MCF 10A (cell line): ENCODE measurements around the gene BAIAP3. TPM values are rescaled to one million over a fixed set of nuclear protein-coding genes. Genes with fewer than 3 reads are reported as not detected.

ENCODE experiments used
- BruUV-seq: library from RNA; stranded (reverse); fragments of 400-500 nt; replicated peaks from 2 replicates; lab custom pipeline; 2021; lab: Mats Ljungman, UMichigan
- CTCF ChIA-PET: fragments of 300-600 bp; sonication (Branson Sonifier 250); formaldehyde crosslinking; extraction: SDS; loops from one replicate; lab custom pipeline; 2021; ENCODE audit warnings: antibody characterized with exemption, inconsistent platforms; lab: Yijun Ruan, JAX
- POLR2A ChIA-PET: fragments of 300-600, 350-650 bp; sonication (Branson Sonifier 250); formaldehyde crosslinking; extraction: SDS; loops from one replicate; lab custom pipeline; 2020; ENCODE audit warnings: antibody characterized with exemption, inconsistent platforms; lab: Yijun Ruan, JAX
- DNase-seq: peaks from one replicate; pipeline ENCODE4 v3.0.0-alpha.2; 2018; ENCODE audit not compliant: unreplicated experiment
- H3K27ac Mint-ChIP-seq: one replicate; pipeline ENCODE4 v1.8.0; 2022; ENCODE audit warnings: mild to moderate bottlenecking, low read depth, mixed read lengths; ENCODE audit not compliant: unreplicated experiment
- H3K27me3 Mint-ChIP-seq: one replicate; pipeline ENCODE4 v1.8.0; 2022; ENCODE audit warnings: mixed read lengths; ENCODE audit not compliant: insufficient read depth, unreplicated experiment
- H3K36me3 Mint-ChIP-seq: one replicate; pipeline ENCODE4 v1.8.0; 2022; ENCODE audit warnings: mild to moderate bottlenecking, moderate library complexity, mixed read lengths; ENCODE audit not compliant: insufficient read depth, unreplicated experiment
- H3K4me1 Mint-ChIP-seq: one replicate; pipeline ENCODE4 v1.8.0; 2022; ENCODE audit warnings: mixed read lengths; ENCODE audit not compliant: insufficient read depth, unreplicated experiment
- H3K4me3 Mint-ChIP-seq: one replicate; pipeline ENCODE4 v1.8.0; 2022; ENCODE audit warnings: mild to moderate bottlenecking, moderate library complexity, mixed read lengths; ENCODE audit not compliant: unreplicated experiment
- H3K9me3 Mint-ChIP-seq: one replicate; pipeline ENCODE4 v1.8.0; 2022; ENCODE audit warnings: mixed read lengths; ENCODE audit not compliant: unreplicated experiment
- intact Hi-C: fragments of 100-400 bp; cut with micrococcal nuclease; formaldehyde crosslinking; loops from 2 replicates; pipeline ENCODE4 v1.14.1; 2022
- total RNA-seq: library from RNA; stranded (reverse); gene quantifications from 2 replicates; pipeline ENCODE4 v1.2.3, GENCODE V29; 2022
- TF ChIP-seq, protein P1 (sequence below): fragments of 200-600 bp; IDR thresholded peaks from one replicate; pipeline ENCODE4 v1.8.0; 2022; ENCODE audit warnings: antibody characterized with exemption, mild to moderate bottlenecking; ENCODE audit not compliant: unreplicated experiment

BAIAP3 gene
- total RNA-seq, 1 experiment from 2014 or later, result 0.75 TPM

DNA sequence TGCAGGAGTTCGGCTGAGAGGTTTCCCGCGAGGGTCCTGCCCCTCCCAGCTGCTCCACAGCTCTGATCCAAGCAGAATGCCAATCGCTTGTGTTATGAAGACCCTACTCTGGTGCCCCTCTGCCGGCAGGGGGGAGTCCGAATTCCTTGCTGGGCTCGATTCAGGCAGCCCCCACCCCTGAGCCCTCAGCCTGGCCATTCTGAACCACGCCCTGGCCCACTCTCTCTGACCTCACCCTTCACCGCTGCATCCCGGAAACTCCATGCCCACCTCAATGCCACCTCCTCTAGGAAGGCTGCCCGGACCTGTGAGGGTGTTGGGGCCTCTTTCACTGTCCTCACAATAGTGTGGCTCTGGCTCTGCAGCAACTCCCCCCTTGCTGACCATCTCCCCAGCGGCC is 31.9 kb upstream of the BAIAP3 start:
- no peaks in the 10 kb centered on the region for H3K9me3 Mint-ChIP-seq
- POLR2A ChIA-PET, result no interaction called here
- H3K27me3 Mint-ChIP-seq, result no peaks in the 10 kb centered on the region
- H3K27ac Mint-ChIP-seq, result no peak overlapping the region
- H3K4me3 Mint-ChIP-seq, result no peak overlapping the region
- H3K4me1 Mint-ChIP-seq, result peaks cover 16% of the 10 kb centered on the region
- H3K36me3 Mint-ChIP-seq, result peaks cover 6% of the 10 kb centered on the region
- no TSS peak for BruUV-seq
- CTCF ChIA-PET, result interaction anchor here (0.6 to 0.7 kb wide), 2 partner anchors 22 to 60 kb away, joined by 3 to 5 read pairs; no protein-coding TSS in a partner anchor
- intact Hi-C loops, result loop anchor here (10.0 kb wide), 1 partner anchor 123 kb away; the partner anchor contains the start of gene UQCC4
- TF ChIP-seq, protein P1, sequence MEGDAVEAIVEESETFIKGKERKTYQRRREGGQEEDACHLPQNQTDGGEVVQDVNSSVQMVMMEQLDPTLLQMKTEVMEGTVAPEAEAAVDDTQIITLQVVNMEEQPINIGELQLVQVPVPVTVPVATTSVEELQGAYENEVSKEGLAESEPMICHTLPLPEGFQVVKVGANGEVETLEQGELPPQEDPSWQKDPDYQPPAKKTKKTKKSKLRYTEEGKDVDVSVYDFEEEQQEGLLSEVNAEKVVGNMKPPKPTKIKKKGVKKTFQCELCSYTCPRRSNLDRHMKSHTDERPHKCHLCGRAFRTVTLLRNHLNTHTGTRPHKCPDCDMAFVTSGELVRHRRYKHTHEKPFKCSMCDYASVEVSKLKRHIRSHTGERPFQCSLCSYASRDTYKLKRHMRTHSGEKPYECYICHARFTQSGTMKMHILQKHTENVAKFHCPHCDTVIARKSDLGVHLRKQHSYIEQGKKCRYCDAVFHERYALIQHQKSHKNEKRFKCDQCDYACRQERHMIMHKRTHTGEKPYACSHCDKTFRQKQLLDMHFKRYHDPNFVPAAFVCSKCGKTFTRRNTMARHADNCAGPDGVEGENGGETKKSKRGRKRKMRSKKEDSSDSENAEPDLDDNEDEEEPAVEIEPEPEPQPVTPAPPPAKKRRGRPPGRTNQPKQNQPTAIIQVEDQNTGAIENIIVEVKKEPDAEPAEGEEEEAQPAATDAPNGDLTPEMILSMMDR, result no peak
- no peak for DNase-seq

DNA sequence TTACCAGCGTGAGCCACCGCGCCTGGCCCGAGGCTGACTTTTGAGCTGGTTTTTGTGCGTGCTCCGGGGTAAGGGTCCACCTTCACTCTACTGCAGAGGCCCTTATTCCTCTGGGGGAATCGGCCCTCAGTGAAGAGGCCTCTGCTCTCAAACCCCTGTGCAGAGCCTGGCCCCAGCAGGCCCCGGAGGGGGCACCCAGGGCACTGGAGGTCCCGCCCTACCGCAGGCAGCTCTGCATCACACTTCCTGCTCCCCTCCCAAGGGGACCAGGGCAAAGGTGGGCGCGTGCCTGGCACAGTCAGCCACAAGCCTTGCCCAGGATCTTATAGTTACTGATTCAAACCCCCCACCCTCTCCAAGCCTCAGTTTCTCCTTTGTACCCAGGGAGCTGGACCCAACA is 27.6 kb upstream of the BAIAP3 start:
- intact Hi-C loops, result loop anchor here (10.0 kb wide), 1 partner anchor 119 kb away; the partner anchor contains the start of gene UQCC4
- no peak overlapping the region for H3K27ac Mint-ChIP-seq
- ChIA-PET POLR2A (interaction anchor here (0.9 to 1.7 kb wide), 2 partner anchors 9 to 115 kb away, joined by 3 read pairs; partner anchors contain the start of gene UQCC4), CTCF (no interaction called here)
- BruUV-seq, result no TSS peak
- no peak for DNase-seq
- no peaks in the 10 kb centered on the region for H3K9me3 Mint-ChIP-seq
- TF ChIP-seq, protein P1, result no peak
- no peak overlapping the region for H3K4me3 Mint-ChIP-seq
- no peaks in the 10 kb centered on the region for H3K27me3 Mint-ChIP-seq
- H3K36me3 Mint-ChIP-seq, result no peaks in the 10 kb centered on the region
- H3K4me1 Mint-ChIP-seq, result peaks cover 14% of the 10 kb centered on the region

DNA sequence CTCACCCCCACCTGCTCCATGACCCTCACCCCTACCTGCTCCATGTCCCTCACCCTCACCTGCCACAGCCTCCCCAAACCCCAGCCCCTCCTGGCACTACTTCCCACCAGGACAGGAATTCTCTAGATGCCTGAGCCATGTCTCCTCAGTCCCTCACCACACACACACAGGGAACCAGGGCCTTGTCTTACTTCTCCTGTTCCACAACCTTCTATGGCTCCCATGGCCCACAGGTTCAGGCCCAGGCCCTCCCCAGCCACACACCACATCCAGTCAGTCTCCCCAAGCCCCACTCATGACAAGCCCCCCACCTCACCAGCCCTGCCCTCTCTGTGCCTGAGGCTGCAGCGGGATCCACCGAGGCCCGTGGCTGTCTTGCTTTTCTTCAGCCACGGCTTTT is 27.1 kb upstream of the BAIAP3 start:
- no peak for DNase-seq
- intact Hi-C loops, result loop anchor here (10.0 kb wide), 1 partner anchor 118 kb away; the partner anchor contains the start of gene UQCC4
- POLR2A ChIA-PET, result interaction anchor here (0.9 to 1.7 kb wide), 2 partner anchors 9 to 114 kb away, joined by 3 read pairs; partner anchors contain the start of gene UQCC4
- H3K9me3 Mint-ChIP-seq, result no peaks in the 10 kb centered on the region
- BruUV-seq, result no TSS peak
- H3K4me3 Mint-ChIP-seq, result no peak overlapping the region
- no peaks in the 10 kb centered on the region for H3K27me3 Mint-ChIP-seq
- H3K4me1 Mint-ChIP-seq, result peaks cover 19% of the 10 kb centered on the region
- H3K36me3 Mint-ChIP-seq, result no peaks in the 10 kb centered on the region
- CTCF ChIA-PET, result no interaction called here
- TF ChIP-seq, protein P1, result no peak
- H3K27ac Mint-ChIP-seq, result no peak overlapping the region

DNA sequence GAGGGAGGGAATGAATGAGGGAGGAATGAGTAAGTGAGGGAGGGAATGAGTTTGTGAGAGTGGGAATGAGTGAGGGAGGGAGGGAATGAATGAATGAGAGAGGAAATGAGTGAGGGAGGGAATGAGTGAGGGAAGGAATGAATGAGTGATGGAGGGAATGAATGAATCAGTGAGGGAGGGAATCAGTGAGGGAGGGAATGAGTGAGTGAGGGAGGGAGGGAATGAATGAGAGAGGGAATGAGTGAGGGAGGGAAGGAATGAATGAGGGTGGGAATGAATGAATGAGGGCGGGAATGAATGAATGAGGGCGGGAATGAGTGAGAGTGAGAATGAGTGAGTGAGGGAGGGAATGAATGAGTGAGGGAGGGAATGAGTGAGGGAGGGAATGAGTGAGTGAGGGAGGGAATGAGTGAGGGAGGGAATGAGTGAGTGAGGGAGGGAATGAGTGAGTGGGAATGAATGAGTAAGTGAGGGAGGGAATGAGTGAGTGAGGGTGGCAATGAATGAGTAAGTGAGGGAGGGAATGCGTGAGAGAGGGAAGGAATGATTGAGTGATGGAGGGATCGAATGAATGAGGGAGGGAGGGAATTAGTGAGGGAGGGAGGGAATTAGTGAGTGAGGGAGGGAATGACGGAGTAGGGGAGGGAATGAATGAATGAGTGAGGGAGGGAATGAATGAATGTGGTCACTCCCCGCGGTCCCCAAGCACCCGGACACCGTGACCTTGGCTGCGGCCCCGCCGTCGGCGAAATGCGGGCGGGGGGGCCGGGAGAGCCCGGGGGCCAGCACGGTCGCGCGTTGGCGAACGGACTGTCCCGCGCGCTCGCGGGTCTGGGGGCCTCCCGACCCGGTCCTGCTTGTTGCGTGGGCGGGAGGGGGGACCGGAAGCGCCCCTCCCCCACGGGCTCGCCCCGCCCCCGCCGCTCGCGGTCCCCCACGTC is 25.1 kb upstream of the BAIAP3 start:
- peak overlapping the region; percentile 96 for H3K4me3 Mint-ChIP-seq
- POLR2A ChIA-PET, result interaction anchor here (0.6 to 1.8 kb wide), 13 partner anchors 9 to 587 kb away, joined by 3 to 22 read pairs (median 4); partner anchors contain the start of genes ANTKMT, JPT2, NUBP2 and SPSB3
- intact Hi-C loops, result loop anchor here (10.0 kb wide), 1 partner anchor 116 kb away; the partner anchor contains the start of gene UQCC4
- CTCF ChIA-PET, result interaction anchor here (0.7 kb wide), 1 partner anchor 48 kb away, joined by 3 read pairs; no protein-coding TSS in a partner anchor
- H3K36me3 Mint-ChIP-seq, result no peaks in the 10 kb centered on the region
- peaks cover 18% of the 10 kb centered on the region for H3K4me1 Mint-ChIP-seq
- H3K27me3 Mint-ChIP-seq, result no peaks in the 10 kb centered on the region
- peak; percentile 38 for DNase-seq
- TF ChIP-seq, protein P1, result no peak
- H3K27ac Mint-ChIP-seq, result peak overlapping the region; percentile 100
- no TSS peak for BruUV-seq
- no peaks in the 10 kb centered on the region for H3K9me3 Mint-ChIP-seq
